ENCODE results near the gene MICB.

MICB gene

GRCh38 chr6:31497531-31498476 is at the start of gene MICB:
Gene MICB, plus strand, starts transcription at chr6:31498145. Its CDS starts 49 bp downstream, at chr6:31498194.
- peaks cover 7% of the 10 kb centered on the region; the same call in 1 of the 2 replicates for H4K20me1 ChIP-seq (ENCODE audit: control insufficient read depth, insufficient read depth, low read depth, low read length)
- peaks cover 25% of the 10 kb centered on the region for H3K36me3 ChIP-seq (ENCODE audit: control insufficient read depth, low read length)
- H3K27me3 ChIP-seq (ENCODE audit: control insufficient read depth, low read length), result no peaks in the 10 kb centered on the region
- H3K9me2 ChIP-seq (replicated peaks; ENCODE audit: control insufficient read depth, low read length), result no peaks in the 10 kb centered on the region
- peaks cover 98% of the 10 kb centered on the region for H3K79me2 ChIP-seq (ENCODE audit: control insufficient read depth, low read length)
- H3K4me3 ChIP-seq (ENCODE audit: low read length), result peak within 1 kb of the TSS; percentile 86
- H3K4me1 ChIP-seq (ENCODE audit: control insufficient read depth, low read length), result peaks cover 26% of the 10 kb centered on the region
- H3K27ac ChIP-seq (ENCODE audit: low read depth, low read length), result peak within 1 kb of the TSS; percentile 62
- peaks cover 13% of the 10 kb centered on the region for H3F3A ChIP-seq (ENCODE audit: control insufficient read depth, insufficient read depth)
- H3K9me3 ChIP-seq (ENCODE audit: control insufficient read depth, insufficient read depth, low read length), result no peaks in the 10 kb centered on the region
- TF ChIP-seq EZH2phosphoT487 (IDR thresholded peaks at IDR 0.05; ENCODE audit: borderline replicate concordance, low read length) (no peak), CTCF (IDR thresholded peaks at IDR 0.05; ENCODE audit: low read depth, low read length, poor library complexity, severe bottlenecking) (no peak)
- H3K4me2 ChIP-seq (ENCODE audit: low read length), result peak within 1 kb of the TSS; percentile 83

DNA sequence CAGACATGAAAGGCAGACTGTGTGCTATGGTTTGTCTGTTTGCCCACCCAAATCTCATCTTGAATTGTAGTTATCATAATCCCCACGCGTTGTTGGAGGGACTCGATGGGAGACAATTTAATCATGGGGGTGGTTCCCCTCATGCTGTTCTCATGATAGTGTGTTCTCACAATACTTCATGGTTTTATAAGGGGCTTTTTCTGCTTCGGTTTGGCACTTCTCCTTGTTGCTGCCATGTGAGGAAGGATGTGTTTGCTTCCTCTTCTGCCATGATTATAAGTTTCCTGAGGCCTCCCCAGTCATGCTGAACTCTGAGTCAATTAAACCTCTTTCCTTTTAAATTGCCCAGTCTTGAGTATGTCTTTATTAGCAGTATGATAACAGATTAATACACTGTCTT is 47.2 kb upstream of the MICB start:
- TF ChIP-seq EZH2phosphoT487 (IDR thresholded peaks at IDR 0.05; ENCODE audit: borderline replicate concordance, low read length), result no peak
- no peak for TF ChIP-seq CTCF (IDR thresholded peaks at IDR 0.05; ENCODE audit: low read depth, low read length, poor library complexity, severe bottlenecking)
- no peak overlapping the region for H3K4me3 ChIP-seq (ENCODE audit: low read length)
- peaks cover 12% of the 10 kb centered on the region for H3K4me1 ChIP-seq (ENCODE audit: control insufficient read depth, low read length)
- no peaks in the 10 kb centered on the region for H4K20me1 ChIP-seq (ENCODE audit: control insufficient read depth, insufficient read depth, low read depth, low read length)
- H3K79me2 ChIP-seq (ENCODE audit: control insufficient read depth, low read length), result no peaks in the 10 kb centered on the region
- H3K9me2 ChIP-seq (replicated peaks; ENCODE audit: control insufficient read depth, low read length), result no peaks in the 10 kb centered on the region
- H3K27me3 ChIP-seq (ENCODE audit: control insufficient read depth, low read length), result no peaks in the 10 kb centered on the region
- H3K9me3 ChIP-seq (ENCODE audit: control insufficient read depth, insufficient read depth, low read length), result no peaks in the 10 kb centered on the region; the same call in 1 of the 2 replicates
- H3F3A ChIP-seq (ENCODE audit: control insufficient read depth, insufficient read depth), result no peaks in the 10 kb centered on the region
- H3K27ac ChIP-seq (ENCODE audit: low read depth, low read length), result no peak overlapping the region
- no peak overlapping the region for H3K4me2 ChIP-seq (ENCODE audit: low read length)
- no peaks in the 10 kb centered on the region for H3K36me3 ChIP-seq (ENCODE audit: control insufficient read depth, low read length)

- no peak for TF ChIP-seq CTCF (IDR thresholded peaks at IDR 0.05; ENCODE audit: low read depth, low read length, poor library complexity, severe bottlenecking)
- TF ChIP-seq EZH2phosphoT487 (IDR thresholded peaks at IDR 0.05; ENCODE audit: borderline replicate concordance, low read length), result no peak
- Histone ChIP-seq H3K9me3 (ENCODE audit: control insufficient read depth, insufficient read depth, low read length) (no peaks in the 10 kb centered on the region; the same call in 1 of the 2 replicates), H3K4me3 (ENCODE audit: low read length) (no peak overlapping the region), H3K4me1 (ENCODE audit: control insufficient read depth, low read length) (peaks cover 12% of the 10 kb centered on the region), H3K36me3 (ENCODE audit: control insufficient read depth, low read length) (no peaks in the 10 kb centered on the region), H3K4me2 (ENCODE audit: low read length) (no peak overlapping the region), H4K20me1 (ENCODE audit: control insufficient read depth, insufficient read depth, low read depth, low read length) (no peaks in the 10 kb centered on the region), H3K79me2 (ENCODE audit: control insufficient read depth, low read length) (no peaks in the 10 kb centered on the region), H3F3A (ENCODE audit: control insufficient read depth, insufficient read depth) (no peaks in the 10 kb centered on the region), H3K27me3 (ENCODE audit: control insufficient read depth, low read length) (no peaks in the 10 kb centered on the region), H3K9me2 (replicated peaks; ENCODE audit: control insufficient read depth, low read length) (no peaks in the 10 kb centered on the region), H3K27ac (ENCODE audit: low read depth, low read length) (no peak overlapping the region)
Measured at GRCh38 chr6:31452859-31453258, 45.1 kb upstream of the MICB start.

Data from DOHH2 (cell line).